Stomach (tissue), 4 donors: ENCODE data around the gene MCC.

Source experiments
- CTCF ChIP-seq, 7 experiments: fragments of 450-650 bp in 4 of 7; fragments of 200-600 bp in 3 of 7; sonication (generic) in 3 of 7; IDR thresholded peaks; one replicate each; pipeline ENCODE4 v1.5.1; 2016 to 2019; ENCODE audit warnings: antibody characterized with exemption in 7 of 7, control low read depth in 2 of 7, mild to moderate bottlenecking in 1 of 7
- POLR2A ChIP-seq, 4 donors: fragments of 450-650 bp; IDR thresholded peaks; one replicate each; pipeline ENCODE4 v1.6.1; 2016; ENCODE audit warnings: antibody characterized with exemption in 4 of 4, control low read depth in 2 of 4, mild to moderate bottlenecking in 1 of 4, moderate library complexity in 1 of 4
- POLR2AphosphoS5 ChIP-seq, 3 donors: sonication (generic); formaldehyde crosslinking; IDR thresholded peaks; one replicate each; pipeline ENCODE4 v1.6.1; 2016; ENCODE audit warnings: antibody characterized with exemption in 3 of 3

GRCh38 chr5:113405530-113405929 lies 82.7 kb downstream of the MCC start:
- TF ChIP-seq CTCF (IDR thresholded peaks at IDR 0.05) = no peak
- TF ChIP-seq POLR2AphosphoS5 (IDR thresholded peaks at IDR 0.05) = no peak
- no peak for TF ChIP-seq POLR2A (IDR thresholded peaks at IDR 0.05)
